Measurements from ENCODE around the gene ELF2.

DNA sequence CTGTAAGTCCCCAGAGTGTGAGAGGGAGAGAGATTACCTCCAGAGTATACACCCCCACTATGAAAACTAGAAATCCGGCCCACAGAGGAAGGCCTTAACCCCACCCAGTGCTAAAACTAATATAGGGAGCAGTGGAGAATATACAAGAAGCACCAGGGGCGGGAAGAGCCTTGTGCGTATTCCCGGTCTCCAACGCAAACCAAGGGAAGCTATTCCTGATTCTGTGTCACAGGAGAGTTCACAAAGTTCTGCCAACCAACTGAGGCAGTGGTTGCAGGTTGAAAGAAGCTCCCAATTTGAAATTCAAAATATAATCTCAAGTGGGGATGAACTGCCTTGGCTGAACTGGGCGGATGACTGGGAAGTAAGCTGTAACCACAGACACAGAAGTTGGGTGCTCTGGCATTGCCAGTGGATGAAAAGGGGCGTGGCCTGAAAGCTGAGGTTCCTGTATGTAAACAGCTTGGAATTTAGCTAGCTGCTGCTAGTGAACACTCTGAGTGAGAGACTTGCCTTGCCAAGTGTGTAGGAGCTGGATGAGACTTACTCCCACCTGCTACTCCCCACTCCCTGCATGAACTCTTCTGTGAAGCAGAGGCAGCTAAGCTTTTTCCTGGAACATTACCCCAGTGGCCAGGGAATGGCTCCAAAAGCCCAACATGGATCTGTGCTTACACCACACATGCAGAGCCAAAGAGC, 32.7 kb downstream of the ELF2 start:
- TF ChIP-seq, protein P1, sequence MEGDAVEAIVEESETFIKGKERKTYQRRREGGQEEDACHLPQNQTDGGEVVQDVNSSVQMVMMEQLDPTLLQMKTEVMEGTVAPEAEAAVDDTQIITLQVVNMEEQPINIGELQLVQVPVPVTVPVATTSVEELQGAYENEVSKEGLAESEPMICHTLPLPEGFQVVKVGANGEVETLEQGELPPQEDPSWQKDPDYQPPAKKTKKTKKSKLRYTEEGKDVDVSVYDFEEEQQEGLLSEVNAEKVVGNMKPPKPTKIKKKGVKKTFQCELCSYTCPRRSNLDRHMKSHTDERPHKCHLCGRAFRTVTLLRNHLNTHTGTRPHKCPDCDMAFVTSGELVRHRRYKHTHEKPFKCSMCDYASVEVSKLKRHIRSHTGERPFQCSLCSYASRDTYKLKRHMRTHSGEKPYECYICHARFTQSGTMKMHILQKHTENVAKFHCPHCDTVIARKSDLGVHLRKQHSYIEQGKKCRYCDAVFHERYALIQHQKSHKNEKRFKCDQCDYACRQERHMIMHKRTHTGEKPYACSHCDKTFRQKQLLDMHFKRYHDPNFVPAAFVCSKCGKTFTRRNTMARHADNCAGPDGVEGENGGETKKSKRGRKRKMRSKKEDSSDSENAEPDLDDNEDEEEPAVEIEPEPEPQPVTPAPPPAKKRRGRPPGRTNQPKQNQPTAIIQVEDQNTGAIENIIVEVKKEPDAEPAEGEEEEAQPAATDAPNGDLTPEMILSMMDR (IDR thresholded peaks at IDR 0.05; ENCODE audit: poor library complexity, severe bottlenecking): no peak
- TF ChIP-seq POLR2AphosphoS5 (IDR thresholded peaks at IDR 0.05) (no peak), REST (IDR thresholded peaks at IDR 0.05; ENCODE audit: borderline replicate concordance) (no peak)

Measured in neural cell (in vitro differentiated cells).